ENCODE data around the gene TMTC2.

DNA sequence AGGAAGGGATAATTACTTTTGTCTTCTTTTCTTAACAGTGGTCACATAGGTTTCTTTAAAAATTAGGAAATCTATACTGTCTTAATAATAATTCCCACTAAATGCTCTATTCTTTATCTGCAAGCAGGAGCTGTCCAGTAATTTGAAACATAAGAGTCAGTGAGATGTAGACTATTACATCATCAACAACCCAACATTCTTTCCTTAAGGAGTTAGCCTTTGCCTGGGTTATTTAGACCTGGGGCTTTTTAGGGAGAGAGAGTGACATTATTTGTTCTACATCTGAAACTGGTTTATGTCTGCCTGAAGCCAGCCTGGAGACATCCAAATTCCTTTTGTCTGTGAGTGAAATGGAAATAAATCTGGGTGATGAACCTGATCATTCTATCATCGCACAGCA, 294.4 kb downstream of the TMTC2 start:
- TF ChIP-seq EZH2phosphoT487 (IDR thresholded peaks at IDR 0.05; ENCODE audit: insufficient read depth, low read depth) (no peak), EZH2 (IDR thresholded peaks at IDR 0.05; ENCODE audit: insufficient read depth, poor library complexity, severe bottlenecking) (no peak)

All from GM23248 (cell line).